ENCODE results near the gene PRKG1. TPM values are rescaled to one million over a fixed set of nuclear protein-coding genes. Genes with fewer than 3 reads are reported as not detected.

Gene PRKG1
- total and polyA plus RNA-seq, 2 of the 8 experiments (the other 6 are each of a cell fraction or from before 2014, with no cell fraction given): 4.2 to 15.2 TPM

DNA sequence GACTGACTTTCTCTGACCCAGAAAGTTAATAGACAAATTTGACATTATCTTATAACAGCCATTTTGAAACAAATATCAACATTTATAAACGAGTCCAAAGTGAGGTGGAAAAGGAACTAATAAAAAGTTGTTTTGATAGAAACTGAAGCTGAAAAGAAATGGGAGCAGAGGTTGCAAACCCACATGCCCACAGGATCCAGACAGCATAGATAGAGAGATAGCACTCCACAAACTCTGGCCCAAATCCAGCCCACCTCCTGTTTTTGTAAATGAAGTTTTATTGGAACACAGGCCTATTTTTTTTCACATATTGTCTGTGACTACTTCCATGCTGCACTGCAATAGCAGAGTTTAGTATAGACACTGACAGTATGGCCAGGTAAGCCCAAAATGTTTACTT lies 171.9 kb downstream of the PRKG1 start:
- H3K23me2 ChIP-seq (ENCODE audit: low read depth, low read length): no peaks in the 10 kb centered on the region
- TF ChIP-seq, protein P1, sequence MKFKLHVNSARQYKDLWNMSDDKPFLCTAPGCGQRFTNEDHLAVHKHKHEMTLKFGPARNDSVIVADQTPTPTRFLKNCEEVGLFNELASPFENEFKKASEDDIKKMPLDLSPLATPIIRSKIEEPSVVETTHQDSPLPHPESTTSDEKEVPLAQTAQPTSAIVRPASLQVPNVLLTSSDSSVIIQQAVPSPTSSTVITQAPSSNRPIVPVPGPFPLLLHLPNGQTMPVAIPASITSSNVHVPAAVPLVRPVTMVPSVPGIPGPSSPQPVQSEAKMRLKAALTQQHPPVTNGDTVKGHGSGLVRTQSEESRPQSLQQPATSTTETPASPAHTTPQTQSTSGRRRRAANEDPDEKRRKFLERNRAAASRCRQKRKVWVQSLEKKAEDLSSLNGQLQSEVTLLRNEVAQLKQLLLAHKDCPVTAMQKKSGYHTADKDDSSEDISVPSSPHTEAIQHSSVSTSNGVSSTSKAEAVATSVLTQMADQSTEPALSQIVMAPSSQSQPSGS (IDR thresholded peaks at IDR 0.05; ENCODE audit: low read length): no peak
- TF ChIP-seq PHF8 (conservative IDR thresholded peaks at IDR 0.05; ENCODE audit: low read depth, low read length): no peak
- no peak for TF ChIP-seq RXRA (IDR thresholded peaks at IDR 0.05; ENCODE audit: insufficient read depth, low read depth, low read length)
- TF ChIP-seq NRF1 (IDR thresholded peaks at IDR 0.05; ENCODE audit: low read depth, low read length): no peak
- no peak for TF ChIP-seq CBX5 (IDR thresholded peaks at IDR 0.05; ENCODE audit: low read depth, low read length)
- TF ChIP-seq HDAC6 (IDR thresholded peaks at IDR 0.05; ENCODE audit: low read depth, low read length): no peak
- TF ChIP-seq, protein P2, sequence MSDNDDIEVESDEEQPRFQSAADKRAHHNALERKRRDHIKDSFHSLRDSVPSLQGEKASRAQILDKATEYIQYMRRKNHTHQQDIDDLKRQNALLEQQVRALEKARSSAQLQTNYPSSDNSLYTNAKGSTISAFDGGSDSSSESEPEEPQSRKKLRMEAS (IDR thresholded peaks at IDR 0.05): no peak
- TF ChIP-seq RFX5 (IDR thresholded peaks at IDR 0.05; ENCODE audit: borderline replicate concordance, low read depth, low read length): no peak
- no peak overlapping the region for H4K5ac ChIP-seq (ENCODE audit: insufficient read length, low read depth, low read length)
- H4K8ac ChIP-seq (ENCODE audit: extremely low read depth, insufficient read depth, low read length): no peak overlapping the region
- no peak overlapping the region for H3K56ac ChIP-seq (replicated peaks; ENCODE audit: insufficient read length, low read depth, low read length)
- no peak overlapping the region for H2BK12ac ChIP-seq (ENCODE audit: low read depth, low read length)
- H3K4ac ChIP-seq (replicated peaks; ENCODE audit: insufficient read length, low read depth, low read length): no peak overlapping the region
- 0 out of 4 replicates have a peak, but pooled peaks cover 0 to 7% of the 10 kb centered on the region in 2 experiments for H3K79me2 ChIP-seq (ENCODE audit: control insufficient read depth in 1 of 2, insufficient read depth in 2 of 2, low read length in 2 of 2)
- H3K4me2 ChIP-seq (ENCODE audit: insufficient read depth in 1 of 2, low read depth in 2 of 2, low read length in 2 of 2): no peak overlapping the region
- FAIRE-seq (no peak), DNase-seq (ENCODE audit: low read depth in 1 of 2, low spot score in 2 of 2) (no peak)
- H3K9ac ChIP-seq (replicated peaks in 1 of 4; ENCODE audit: extremely low read depth in 1 of 4, low read depth in 3 of 4, low read length in 3 of 4): no peak overlapping the region
- no peaks in the 10 kb centered on the region for H3K9me3 ChIP-seq (ENCODE audit: insufficient read depth in 2 of 2, low read depth in 1 of 2, low read length in 1 of 2)
- H2BK120ac ChIP-seq (replicated peaks; ENCODE audit: low read depth, low read length): no peak overlapping the region
- no peak overlapping the region for H4K91ac ChIP-seq (replicated peaks; ENCODE audit: insufficient read length, low read length)
- H2BK15ac ChIP-seq (ENCODE audit: low read length): no peak overlapping the region
- no peak overlapping the region for H2BK20ac ChIP-seq (ENCODE audit: low read length)
- no peaks in the 10 kb centered on the region for H4K20me1 ChIP-seq (replicated peaks in 1 of 2; ENCODE audit: control insufficient read depth in 1 of 2, insufficient read depth in 2 of 2, low read length in 2 of 2)
- H2AK5ac ChIP-seq (ENCODE audit: low read depth, low read length): no peak overlapping the region
- no peak overlapping the region for H3K4me3 ChIP-seq (ENCODE audit: extremely low read depth in 1 of 4, insufficient read depth in 2 of 4, low read depth in 3 of 4, low read length in 4 of 4)
- H3K27ac ChIP-seq (ENCODE audit: low read depth, low read length): no peak overlapping the region
- CTCF ChIA-PET (ENCODE audit: partially characterized antibody): interaction anchor here (1.2 kb wide), 1 partner anchor 11 kb away, joined by 7 read pairs; no protein-coding TSS in a partner anchor
- peaks cover 2 to 20% (median 8%) of the 10 kb centered on the region in 4 experiments; a peak in 5 of 7 replicates for H3K4me1 ChIP-seq (replicated peaks in 1 of 4; ENCODE audit: control insufficient read depth in 3 of 4, insufficient read depth in 4 of 4, low read length in 3 of 4)
- H3K27me3 ChIP-seq (replicated peaks in 1 of 4; ENCODE audit: control insufficient read depth in 3 of 4, extremely low read depth in 1 of 4, insufficient read depth in 3 of 4, low read length in 3 of 4): peaks cover 0 to 1% (median 0%) of the 10 kb centered on the region in 4 experiments; a peak in 1 of 7 replicates
- no peak overlapping the region for H2AFZ ChIP-seq (ENCODE audit: low read length)
- POLR2A ChIA-PET (ENCODE audit: partially characterized antibody): interaction anchor here (1.2 kb wide), 1 partner anchor 18 kb away, joined by 3 read pairs; no protein-coding TSS in a partner anchor
- no peak overlapping the region for H3K18ac ChIP-seq (ENCODE audit: extremely low read depth, low read length)
- 68% methylated on average over 1 of the region's 1 CpG; no CpG with 5 or more reads in 1 of the 2 experiments for WGBS, 2 experiments (ENCODE audit: extremely low coverage in 1 of 2, insufficient coverage in 1 of 2, insufficient read length in 1 of 2, insufficient replicate concordance in 2 of 2, low coverage in 1 of 2, low lambda C conversion rate in 2 of 2, missing lambda C conversion rate in 1 of 2)
- H3K36me3 ChIP-seq (ENCODE audit: control insufficient read depth in 2 of 4, insufficient read depth in 4 of 4, low read length in 3 of 4): no peaks in the 10 kb centered on the region
- H2BK5ac ChIP-seq (ENCODE audit: low read depth, low read length): no peak overlapping the region
- H3K79me1 ChIP-seq (ENCODE audit: low read depth, low read length): no peaks in the 10 kb centered on the region
- no peak overlapping the region for H3K23ac ChIP-seq (ENCODE audit: insufficient read length)
- H3K14ac ChIP-seq (ENCODE audit: insufficient read length): no peak overlapping the region

All from H1 (cell line).